ENCODE results near the gene BCL6B.

DNA sequence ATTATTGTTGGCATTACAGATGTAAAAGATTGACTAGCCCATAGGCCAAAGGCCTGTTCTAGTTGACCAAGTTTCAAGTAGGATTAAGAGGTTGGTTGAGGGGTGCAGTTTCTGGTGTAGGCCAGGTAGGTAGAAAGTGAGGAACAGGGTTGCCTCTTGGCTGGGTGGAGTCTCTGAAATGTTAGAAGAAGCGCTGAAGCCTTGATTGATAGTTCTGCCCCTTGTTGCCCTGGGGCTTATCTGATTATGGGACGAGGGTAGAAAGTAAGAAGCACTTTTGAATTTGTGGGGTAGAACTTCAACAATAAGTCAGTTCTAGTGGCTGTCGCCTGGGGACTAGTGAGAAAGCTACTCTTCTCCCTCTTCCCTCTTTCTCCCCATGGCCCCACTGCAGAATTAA, 6.2 kb downstream of the BCL6B start:
- TF ChIP-seq, protein P1, sequence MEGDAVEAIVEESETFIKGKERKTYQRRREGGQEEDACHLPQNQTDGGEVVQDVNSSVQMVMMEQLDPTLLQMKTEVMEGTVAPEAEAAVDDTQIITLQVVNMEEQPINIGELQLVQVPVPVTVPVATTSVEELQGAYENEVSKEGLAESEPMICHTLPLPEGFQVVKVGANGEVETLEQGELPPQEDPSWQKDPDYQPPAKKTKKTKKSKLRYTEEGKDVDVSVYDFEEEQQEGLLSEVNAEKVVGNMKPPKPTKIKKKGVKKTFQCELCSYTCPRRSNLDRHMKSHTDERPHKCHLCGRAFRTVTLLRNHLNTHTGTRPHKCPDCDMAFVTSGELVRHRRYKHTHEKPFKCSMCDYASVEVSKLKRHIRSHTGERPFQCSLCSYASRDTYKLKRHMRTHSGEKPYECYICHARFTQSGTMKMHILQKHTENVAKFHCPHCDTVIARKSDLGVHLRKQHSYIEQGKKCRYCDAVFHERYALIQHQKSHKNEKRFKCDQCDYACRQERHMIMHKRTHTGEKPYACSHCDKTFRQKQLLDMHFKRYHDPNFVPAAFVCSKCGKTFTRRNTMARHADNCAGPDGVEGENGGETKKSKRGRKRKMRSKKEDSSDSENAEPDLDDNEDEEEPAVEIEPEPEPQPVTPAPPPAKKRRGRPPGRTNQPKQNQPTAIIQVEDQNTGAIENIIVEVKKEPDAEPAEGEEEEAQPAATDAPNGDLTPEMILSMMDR (IDR thresholded peaks at IDR 0.05) = no peak
- TF ChIP-seq SIN3A (IDR thresholded peaks at IDR 0.05; ENCODE audit: borderline replicate concordance, insufficient read depth, low read depth, low read length) = no peak

All from Panc1 (cell line).